ENCODE data around the gene SLC38A10.

SLC38A10 gene

DNA sequence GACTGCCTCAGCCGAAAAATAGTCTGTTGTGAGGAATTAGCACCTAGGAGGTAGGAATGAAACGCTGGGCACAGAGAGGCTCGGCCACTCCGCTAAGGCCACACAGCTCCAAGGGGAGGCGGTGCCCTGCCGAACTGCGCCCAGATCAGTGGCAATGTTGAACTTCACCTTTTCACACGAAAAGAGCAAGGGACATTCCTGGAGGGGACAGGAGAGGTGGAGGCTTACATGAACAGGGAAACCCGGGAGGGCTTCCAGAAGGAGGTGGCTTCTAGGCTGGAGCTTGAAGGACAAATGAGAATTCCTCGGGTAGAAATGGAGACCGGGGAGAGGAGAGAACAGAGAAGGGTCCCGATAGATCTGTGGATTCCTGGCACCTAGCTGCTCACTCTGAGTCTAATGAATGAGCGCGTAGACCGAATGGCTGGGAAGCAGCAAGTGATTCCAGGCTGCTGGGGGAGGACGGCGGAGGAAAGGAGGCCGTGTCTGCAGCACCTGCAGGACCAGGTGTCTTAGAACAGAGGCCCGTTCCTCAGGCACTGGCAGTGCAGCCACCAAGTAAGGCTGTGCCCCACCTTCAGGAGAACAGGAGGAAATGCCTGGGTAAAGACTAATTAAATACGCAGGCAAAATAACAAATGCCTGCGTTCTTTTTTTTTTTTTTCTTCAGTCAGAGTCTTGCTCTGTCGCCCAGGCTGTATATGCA is 722 bp upstream of the SLC38A10 start:
- no peak for DNase-seq

DNA sequence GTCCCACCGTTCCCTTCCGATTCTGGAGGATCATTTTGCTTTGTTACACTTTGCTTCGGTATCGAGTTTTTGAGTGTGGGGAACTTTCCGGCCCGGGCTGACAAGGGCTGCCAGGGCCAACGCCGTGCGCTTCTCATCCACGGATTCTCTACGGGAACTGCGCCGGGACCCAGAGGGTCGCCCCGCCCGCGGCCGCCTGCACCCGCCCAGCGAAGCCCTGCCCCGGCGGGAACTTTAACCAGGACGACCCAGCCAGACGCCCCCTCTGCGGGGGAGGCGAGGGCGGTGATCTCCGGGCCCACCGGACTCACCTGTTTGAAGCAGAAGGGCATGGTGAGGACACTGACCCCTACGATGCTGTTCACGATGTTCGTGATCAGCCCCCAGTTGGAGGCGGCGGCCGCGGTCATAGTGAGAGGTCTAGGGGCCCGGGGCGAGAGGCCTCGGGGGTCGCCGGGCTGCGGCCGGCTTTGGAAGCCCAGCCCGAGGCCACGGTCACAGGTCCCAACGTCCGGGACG is 536 bp downstream of the SLC38A10 start:
- no peak for DNase-seq

DNA sequence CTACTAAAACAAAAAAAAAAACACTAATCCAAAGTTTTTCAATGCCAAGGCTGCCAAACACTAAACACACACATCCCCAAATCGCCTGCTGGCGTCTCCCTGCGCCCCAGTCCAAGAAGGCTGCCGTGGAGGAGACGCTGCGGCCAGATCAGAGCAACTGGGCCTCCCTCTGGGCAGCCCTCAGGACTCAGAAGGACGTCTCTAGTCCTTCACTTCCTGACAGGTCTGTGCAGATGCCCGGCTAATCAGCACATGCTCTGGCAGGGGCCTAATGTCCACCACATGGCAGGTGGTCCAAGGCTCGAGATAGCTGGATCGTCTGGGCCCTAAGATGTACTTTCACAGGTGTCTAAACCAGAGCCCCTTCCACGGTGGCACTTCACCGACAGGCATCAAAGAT is 2.7 kb downstream of the SLC38A10 start:
- no peak for DNase-seq

DNA sequence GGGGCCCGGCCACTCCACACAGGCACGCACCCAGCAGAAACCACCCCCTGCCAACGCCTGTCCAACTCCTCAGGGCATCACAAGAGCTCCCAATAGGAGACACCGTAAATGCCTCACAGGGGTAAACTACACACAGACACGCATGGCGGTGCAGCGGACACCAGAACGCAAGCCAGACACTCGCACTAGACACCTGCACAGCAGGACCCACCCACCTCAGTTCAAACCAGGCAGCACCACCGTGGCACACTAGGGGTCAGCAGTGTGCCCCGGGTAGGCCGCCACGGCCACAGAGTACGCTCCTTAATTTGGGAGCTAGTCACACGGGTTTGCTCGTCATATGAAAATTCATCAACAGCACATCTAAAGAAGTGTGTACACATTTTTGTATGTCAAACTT is 3.4 kb downstream of the SLC38A10 start:
- peak; percentile 54 for DNase-seq

- DNase-seq, result no peak
Measured at GRCh38 chr17:81290230-81290629, 4.9 kb downstream of the SLC38A10 start.

GRCh38 chr17:81289627-81290026 is 5.5 kb downstream of the SLC38A10 start:
- no peak for DNase-seq

DNA sequence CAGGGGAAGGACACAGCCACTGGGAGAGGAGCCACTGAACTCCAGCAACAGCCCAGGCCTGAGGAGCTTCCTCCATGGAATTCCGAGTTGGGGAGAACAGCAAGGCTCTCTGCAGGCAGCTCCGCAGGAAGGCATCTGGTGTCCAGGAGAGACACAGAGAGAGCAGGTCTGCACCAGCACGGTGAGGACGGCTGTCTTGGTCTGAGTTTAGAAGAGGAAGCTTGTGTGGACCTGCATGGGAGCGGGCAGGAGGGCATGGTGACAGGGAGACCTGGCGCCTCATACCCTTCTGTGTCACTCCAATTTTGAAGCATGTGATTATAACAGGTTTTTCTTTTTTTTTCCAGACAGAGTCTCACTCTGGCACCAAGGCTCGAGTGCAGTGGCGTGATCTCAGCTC is 6.4 kb downstream of the SLC38A10 start:
- no peak for DNase-seq

- no peak for DNase-seq
Measured at GRCh38 chr17:81287741-81288430, 7.2 kb downstream of the SLC38A10 start.

DNA sequence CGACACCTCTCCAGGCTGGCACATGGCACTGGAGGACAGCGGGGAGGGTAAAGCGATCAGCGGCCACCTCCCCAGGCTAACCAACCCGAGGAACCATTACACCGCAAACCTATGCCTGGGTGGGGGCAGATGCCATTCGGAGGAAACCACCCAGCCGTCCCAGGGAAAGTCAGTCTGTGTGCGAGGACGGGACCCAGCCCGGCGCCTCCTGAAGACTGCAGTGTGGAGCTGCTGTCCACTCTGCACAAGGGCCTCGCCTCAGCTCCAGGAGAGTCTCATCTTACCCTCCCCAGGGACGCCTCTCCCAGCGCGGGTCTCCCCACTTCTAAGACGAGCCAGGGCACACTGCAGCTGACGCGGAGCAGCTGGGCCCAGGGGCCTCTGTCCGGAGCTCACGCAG is 8.0 kb downstream of the SLC38A10 start:
- no peak for DNase-seq

DNA sequence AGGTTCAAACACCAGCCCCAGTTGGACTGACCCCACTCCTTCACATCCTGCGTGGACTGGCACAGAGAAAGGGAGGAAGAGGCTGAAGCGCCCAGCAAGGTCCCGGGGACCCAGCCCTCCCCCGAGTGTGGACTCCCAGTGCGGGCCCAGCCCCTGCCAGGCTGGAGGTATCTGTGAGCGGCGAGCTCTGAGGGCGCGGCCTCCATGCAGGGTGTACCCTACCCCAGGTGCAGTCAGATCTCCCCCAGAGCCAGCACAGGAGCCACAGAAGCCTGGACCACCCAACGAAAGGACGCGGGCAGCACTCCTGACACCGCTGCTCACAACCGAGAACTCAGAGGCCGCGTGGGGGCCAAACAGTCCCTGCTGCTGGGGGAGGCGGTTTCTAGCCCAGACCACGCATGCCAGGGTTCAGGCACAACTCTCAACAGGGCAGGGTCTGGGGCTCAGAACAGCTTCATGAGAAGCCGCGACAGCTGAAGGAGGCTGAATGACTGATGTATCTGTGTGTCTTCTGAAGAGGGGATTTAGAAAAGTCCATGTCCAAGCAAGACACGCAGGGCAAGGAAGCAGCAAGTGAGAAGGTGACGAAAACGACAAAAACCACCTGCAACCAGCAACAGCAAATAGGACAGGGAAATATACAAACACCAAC is 8.5 kb downstream of the SLC38A10 start:
- DNase-seq, result no peak

GRCh38 chr17:81285894-81286293 is 9.2 kb downstream of the SLC38A10 start:
- no peak for DNase-seq

GRCh38 chr17:81285179-81285878 is 9.8 kb downstream of the SLC38A10 start:
- no peak for DNase-seq

DNA sequence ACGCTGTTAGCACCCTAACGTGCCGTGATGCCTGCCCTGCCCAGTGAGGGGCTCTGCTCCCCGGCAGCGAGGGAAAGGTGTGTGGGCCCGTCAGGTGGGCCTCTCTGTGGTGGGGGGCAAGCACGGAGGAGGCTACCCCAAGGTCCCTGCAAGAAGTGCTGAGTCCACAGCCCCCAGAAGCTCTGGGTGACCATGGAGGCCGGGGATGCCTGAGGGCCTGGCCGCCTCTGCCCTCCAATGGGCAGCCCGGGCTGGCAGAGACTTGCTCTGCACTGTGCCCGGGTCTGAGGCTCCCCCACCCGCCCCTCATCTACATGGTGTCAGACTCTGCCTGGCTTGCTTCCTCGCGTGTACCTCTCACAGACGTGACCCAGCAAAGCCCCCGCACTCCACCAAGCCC is 12.2 kb downstream of the SLC38A10 start:
- DNase-seq, result no peak

- no peak for DNase-seq
Measured at GRCh38 chr17:81282141-81282540, 13.0 kb downstream of the SLC38A10 start.

DNA sequence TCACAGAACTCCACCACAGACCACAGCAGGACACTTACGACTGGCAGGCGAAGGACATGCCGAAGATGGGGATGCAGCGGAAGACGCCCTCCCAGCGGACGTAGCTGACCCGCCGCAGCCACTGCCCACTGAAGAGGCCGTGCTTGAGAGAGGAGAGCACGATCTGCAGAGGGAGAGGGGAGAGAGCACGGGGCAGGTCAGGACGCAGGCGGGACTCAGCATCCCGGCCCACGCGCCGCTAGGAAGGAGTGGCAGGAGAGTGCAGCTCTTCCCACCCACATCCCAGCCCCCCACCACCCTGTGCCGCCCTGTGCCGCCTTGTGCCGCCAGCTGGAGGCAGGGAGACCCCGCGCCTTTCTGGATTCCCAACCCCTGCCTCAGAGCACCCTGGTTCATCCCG is 14.5 kb downstream of the SLC38A10 start:
- no peak for DNase-seq

- no peak for DNase-seq
Measured at GRCh38 chr17:81279278-81280275, 15.5 kb downstream of the SLC38A10 start.

GRCh38 chr17:81278831-81279230 is 16.3 kb downstream of the SLC38A10 start:
- no peak for DNase-seq

- no peak for DNase-seq
Measured at GRCh38 chr17:81277946-81278693, 17.0 kb downstream of the SLC38A10 start.

GRCh38 chr17:81277421-81277820 is 17.7 kb downstream of the SLC38A10 start:
- DNase-seq, result peak; percentile 86

DNA sequence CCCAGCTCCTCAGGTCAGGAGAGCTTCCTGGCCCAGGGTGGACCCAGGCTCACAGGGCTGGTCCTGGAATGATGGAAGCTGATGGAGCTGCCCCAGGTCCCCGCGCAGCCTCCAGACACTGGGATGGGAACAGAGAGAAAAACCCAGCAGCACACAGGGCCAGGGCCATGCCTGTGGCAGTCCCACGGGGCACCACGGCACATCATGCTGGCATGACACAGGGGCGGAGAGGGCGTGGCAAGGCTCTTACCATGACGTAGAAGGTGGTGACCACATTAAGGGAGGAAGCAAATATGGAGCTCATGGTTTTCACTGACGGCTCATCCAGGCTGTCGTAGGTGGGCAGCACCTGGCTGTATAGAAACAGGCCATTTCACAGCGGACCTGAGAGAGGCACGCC is 18.3 kb downstream of the SLC38A10 start:
- DNase-seq, result no peak

GRCh38 chr17:81274471-81274855 is 20.6 kb downstream of the SLC38A10 start:
- no peak for DNase-seq

All from NCI-H1694 (cell line).